Suprapubic skin (tissue), 4 donors: ENCODE data around the gene MYOM3.

Source experiments
- CTCF ChIP-seq, 2 donors: fragments of 200-600 bp in 1 of 2; fragments of 450-650 bp in 1 of 2; sonication (generic) in 1 of 2; IDR thresholded peaks; one replicate each; pipeline ENCODE4 v1.5.1; 2016 to 2019; ENCODE audit warnings: antibody characterized with exemption in 2 of 2, mild to moderate bottlenecking in 1 of 2, moderate library complexity in 1 of 2
- EP300 ChIP-seq: sonication (generic); formaldehyde crosslinking; IDR thresholded peaks from one replicate; pipeline ENCODE4 v1.6.1; 2017; ENCODE audit warnings: antibody characterized with exemption
- POLR2A ChIP-seq, 2 donors: fragments of 450-650 bp; IDR thresholded peaks; one replicate each; pipeline ENCODE4 v1.6.1; 2017; ENCODE audit warnings: antibody characterized with exemption in 2 of 2, mild to moderate bottlenecking in 2 of 2, moderate library complexity in 2 of 2
- POLR2AphosphoS5 ChIP-seq, 3 donors: sonication (generic); formaldehyde crosslinking; IDR thresholded peaks; one replicate each; pipeline ENCODE4 v1.6.1; 2017; ENCODE audit warnings: antibody characterized with exemption in 3 of 3

DNA sequence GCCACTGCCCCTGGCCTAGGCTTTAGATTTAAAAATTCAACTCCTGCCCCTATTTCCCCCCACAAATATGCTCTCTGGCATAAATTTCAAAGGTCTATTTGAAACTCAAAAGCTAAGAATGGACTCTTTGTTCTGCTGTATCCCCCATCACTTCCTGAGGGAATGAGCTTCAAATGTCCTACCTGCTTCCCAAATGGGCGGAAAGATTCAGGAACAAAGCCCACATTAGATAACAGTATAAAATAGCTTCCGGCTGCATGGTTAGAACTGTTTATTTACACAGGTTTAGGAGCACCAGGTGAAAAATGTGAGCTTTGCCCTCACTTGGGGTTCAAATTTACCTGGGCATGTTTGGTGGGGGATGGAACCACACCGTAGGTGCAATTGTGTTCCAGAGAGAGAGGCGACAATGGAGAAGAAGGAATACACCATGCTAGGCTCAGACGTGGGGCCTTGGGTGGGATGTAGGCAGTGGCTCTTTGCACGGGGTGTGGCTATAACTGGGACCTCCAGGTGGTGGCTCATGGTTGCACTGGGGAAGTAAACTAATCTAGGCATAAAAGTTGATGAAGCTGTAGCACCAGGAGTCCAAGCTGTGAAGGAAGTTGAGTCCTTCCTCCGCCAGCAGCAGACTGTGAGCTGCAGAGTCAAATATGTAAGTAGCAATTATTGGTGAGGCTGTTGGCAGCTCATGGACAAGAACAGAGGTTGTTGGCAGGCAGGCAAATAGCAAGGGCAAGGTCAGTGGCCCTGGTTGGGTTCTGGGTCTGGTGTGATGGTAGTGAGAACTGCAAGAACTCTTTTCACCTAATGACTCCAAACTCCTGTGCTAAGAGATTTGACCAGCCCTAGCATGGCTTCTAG lies 90.3 kb downstream of the MYOM3 start:
- no peak for TF ChIP-seq CTCF (IDR thresholded peaks at IDR 0.05)
- no peak for TF ChIP-seq POLR2A (IDR thresholded peaks at IDR 0.05)
- no peak for TF ChIP-seq POLR2AphosphoS5 (IDR thresholded peaks at IDR 0.05)
- TF ChIP-seq EP300: no peak
